Measurements from ENCODE around the gene INTS1.

DNA sequence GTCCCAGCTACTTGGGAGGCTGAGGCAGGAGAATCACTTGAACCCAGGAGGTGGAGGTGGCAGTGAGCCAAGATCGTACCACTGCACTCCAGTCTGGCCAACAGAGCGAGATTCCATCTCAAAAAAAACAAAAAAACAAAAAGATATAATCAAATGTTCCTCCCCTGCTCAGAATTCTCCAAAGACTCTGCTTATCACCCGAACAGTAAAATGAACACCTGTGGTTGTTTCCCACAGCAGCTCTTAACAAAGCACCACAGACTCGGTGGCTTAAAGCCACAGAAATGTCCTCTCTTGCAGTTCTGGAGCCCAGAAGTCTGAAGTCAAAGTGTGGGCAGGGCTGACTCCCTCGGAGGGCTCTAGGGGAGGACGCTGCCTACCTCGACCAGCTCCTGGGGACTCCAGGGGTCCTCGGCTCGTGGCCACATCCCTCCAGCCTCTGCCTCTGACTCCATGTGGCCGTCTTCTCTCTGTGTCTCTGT is 4.1 kb upstream of the INTS1 start:
- TF ChIP-seq, protein P1, sequence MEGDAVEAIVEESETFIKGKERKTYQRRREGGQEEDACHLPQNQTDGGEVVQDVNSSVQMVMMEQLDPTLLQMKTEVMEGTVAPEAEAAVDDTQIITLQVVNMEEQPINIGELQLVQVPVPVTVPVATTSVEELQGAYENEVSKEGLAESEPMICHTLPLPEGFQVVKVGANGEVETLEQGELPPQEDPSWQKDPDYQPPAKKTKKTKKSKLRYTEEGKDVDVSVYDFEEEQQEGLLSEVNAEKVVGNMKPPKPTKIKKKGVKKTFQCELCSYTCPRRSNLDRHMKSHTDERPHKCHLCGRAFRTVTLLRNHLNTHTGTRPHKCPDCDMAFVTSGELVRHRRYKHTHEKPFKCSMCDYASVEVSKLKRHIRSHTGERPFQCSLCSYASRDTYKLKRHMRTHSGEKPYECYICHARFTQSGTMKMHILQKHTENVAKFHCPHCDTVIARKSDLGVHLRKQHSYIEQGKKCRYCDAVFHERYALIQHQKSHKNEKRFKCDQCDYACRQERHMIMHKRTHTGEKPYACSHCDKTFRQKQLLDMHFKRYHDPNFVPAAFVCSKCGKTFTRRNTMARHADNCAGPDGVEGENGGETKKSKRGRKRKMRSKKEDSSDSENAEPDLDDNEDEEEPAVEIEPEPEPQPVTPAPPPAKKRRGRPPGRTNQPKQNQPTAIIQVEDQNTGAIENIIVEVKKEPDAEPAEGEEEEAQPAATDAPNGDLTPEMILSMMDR (IDR thresholded peaks at IDR 0.05; ENCODE audit: low read length): no peak
- TF ChIP-seq EZH2 (IDR thresholded peaks at IDR 0.05; ENCODE audit: borderline replicate concordance, low read length): no peak

Measured in OCI-LY1 (cell line).